HEK293 (cell line): ENCODE data around the gene ARL6IP5.

Experiments used
- CTCF ChIP-seq: fragments of 450-650 bp; formaldehyde crosslinking; IDR thresholded peaks from 2 replicates; pipeline ENCODE4 v1.5.1; 2016; ENCODE audit warnings: missing biosample characterization, missing genetic modification characterization
- IKZF3 ChIP-seq: fragments of 450-650 bp; IDR thresholded peaks from 2 replicates; pipeline ENCODE4 v1.5.0; 2018; ENCODE audit warnings: missing biosample characterization, mild to moderate bottlenecking, missing genetic modification characterization, moderate library complexity
- MZF1 ChIP-seq: fragments of 450-650 bp; formaldehyde crosslinking; IDR thresholded peaks from 2 replicates; pipeline ENCODE4 v1.5.1; 2017; ENCODE audit warnings: missing biosample characterization, missing genetic modification characterization, borderline replicate concordance
- SETDB1 ChIP-seq: IDR thresholded peaks from one replicate; pipeline ENCODE4 v1.6.1; 2017; ENCODE audit warnings: mild to moderate bottlenecking, low read length, moderate library complexity, mixed read lengths; ENCODE audit not compliant: insufficient read length
- ZBTB8A ChIP-seq: fragments of 450-650 bp; formaldehyde crosslinking; IDR thresholded peaks from 2 replicates; pipeline ENCODE4 v1.5.1; 2016; ENCODE audit warnings: missing biosample characterization, missing genetic modification characterization
- ZNF114 ChIP-seq: fragments of 450-650 bp; formaldehyde crosslinking; IDR thresholded peaks from 2 replicates; pipeline ENCODE4 v1.5.0; 2017; ENCODE audit warnings: missing biosample characterization, missing genetic modification characterization
- ZNF202 ChIP-seq: fragments of 450-650 bp; formaldehyde crosslinking; IDR thresholded peaks from 2 replicates; pipeline ENCODE4 v1.5.1; 2016; ENCODE audit warnings: missing biosample characterization, missing genetic modification characterization, borderline replicate concordance
- ZNF610 ChIP-seq: fragments of 450-650 bp; formaldehyde crosslinking; IDR thresholded peaks from 2 replicates; pipeline ENCODE4 v1.5.1; 2016; ENCODE audit warnings: missing biosample characterization, missing genetic modification characterization, borderline replicate concordance

GRCh38 chr3:69096299-69096698 is 11.6 kb downstream of the ARL6IP5 start:
- no peak for TF ChIP-seq SETDB1
- TF ChIP-seq ZNF114, result no peak
- no peak for TF ChIP-seq CTCF (tag by site-specific recombination)
- TF ChIP-seq MZF1, result no peak
- no peak for TF ChIP-seq IKZF3 (tag by site-specific recombination)
- TF ChIP-seq ZNF610 (tag by site-specific recombination), result no peak
- no peak for TF ChIP-seq ZBTB8A (tag by site-specific recombination)
- no peak for TF ChIP-seq ZNF202 (tag by site-specific recombination)
